ENCODE measurements around the gene EHF.

The EHF gene

GRCh38 chr11:34644669-34645406, 23.9 kb downstream of the EHF start:
- no peak for DNase-seq (ENCODE audit: low read depth in 2 of 2)

- DNase-seq (ENCODE audit: low read depth in 2 of 2) = no peak
Observed at GRCh38 chr11:34646431-34646830, 25.5 kb downstream of the EHF start.

GRCh38 chr11:34647131-34647530, 26.2 kb downstream of the EHF start:
- DNase-seq (ENCODE audit: low read depth in 2 of 2) = no peak

GRCh38 chr11:34647532-34647931, 26.6 kb downstream of the EHF start:
- no peak for DNase-seq (ENCODE audit: low read depth in 2 of 2)

GRCh38 chr11:34648036-34648435, 27.1 kb downstream of the EHF start:
- DNase-seq (ENCODE audit: low read depth in 2 of 2) = no peak

- no peak for DNase-seq (ENCODE audit: low read depth in 2 of 2)
Observed at GRCh38 chr11:34649597-34649996, 28.7 kb downstream of the EHF start.

- DNase-seq (ENCODE audit: low read depth in 2 of 2) = peak; percentile 74 to 81
Observed at GRCh38 chr11:34650528-34650927, 29.6 kb downstream of the EHF start.

GRCh38 chr11:34651551-34651950, 30.7 kb downstream of the EHF start:
- DNase-seq (ENCODE audit: low read depth in 2 of 2) = no peak

- no peak for DNase-seq (ENCODE audit: low read depth in 2 of 2)
Observed at GRCh38 chr11:34652191-34652973, 31.5 kb downstream of the EHF start.

- no peak for DNase-seq (ENCODE audit: low read depth in 2 of 2)
Observed at GRCh38 chr11:34653031-34653430, 32.1 kb downstream of the EHF start.

GRCh38 chr11:34653851-34654482, 33.1 kb downstream of the EHF start:
- no peak for DNase-seq (ENCODE audit: low read depth in 2 of 2)

- no peak for DNase-seq (ENCODE audit: low read depth in 2 of 2)
Observed at GRCh38 chr11:34654483-34655334, 33.8 kb downstream of the EHF start.

- DNase-seq (ENCODE audit: low read depth in 2 of 2) = no peak
Observed at GRCh38 chr11:34655335-34656008, 34.6 kb downstream of the EHF start.

GRCh38 chr11:34656062-34656720, 35.3 kb downstream of the EHF start:
- DNase-seq (ENCODE audit: low read depth in 2 of 2) = no peak

- no peak for DNase-seq (ENCODE audit: low read depth in 2 of 2)
Observed at GRCh38 chr11:34658071-34659015, 37.5 kb downstream of the EHF start.

- DNase-seq (ENCODE audit: low read depth in 2 of 2) = no peak
Observed at GRCh38 chr11:34659096-34659733, 38.3 kb downstream of the EHF start.

- no peak for DNase-seq (ENCODE audit: low read depth in 2 of 2)
Observed at GRCh38 chr11:34665077-34665835, 44.4 kb downstream of the EHF start.

Measured in stimulated activated CD8-positive, alpha-beta memory T cell treated with anti-CD3 and anti-CD28 coated beads, Interleukin-7, amount 100 ng/mL, for 4 hours (primary cell).